Right kidney (tissue), 1 donor: ENCODE results near the gene DCANP1.

Experiments
- DNase-seq: peaks from one replicate; pipeline ENCODE4 v3.0.0-alpha.2; 2016

DCANP1 gene

GRCh38 chr5:135422419-135422818, 24.7 kb downstream of the DCANP1 start:
- DNase-seq: no peak

- DNase-seq: no peak
Observed at GRCh38 chr5:135417083-135417482, 30.1 kb downstream of the DCANP1 start.

GRCh38 chr5:135405082-135405481, 42.1 kb downstream of the DCANP1 start:
- no peak for DNase-seq

GRCh38 chr5:135402031-135402430, 45.1 kb downstream of the DCANP1 start:
- no peak for DNase-seq

- DNase-seq: no peak
Observed at GRCh38 chr5:135400866-135401265, 46.3 kb downstream of the DCANP1 start.

- no peak for DNase-seq
Observed at GRCh38 chr5:135399794-135400542, 47.2 kb downstream of the DCANP1 start.

GRCh38 chr5:135398855-135399793, 48.0 kb downstream of the DCANP1 start, which contains the start of gene MACROH2A1:
Gene MACROH2A1 (minus strand): TSS chr5:135399231. CDS start chr5:135389093, 10,138 bp downstream.
- DNase-seq: peak; percentile 85

GRCh38 chr5:135398160-135398854, 48.8 kb downstream of the DCANP1 start:
- peak; percentile 75 for DNase-seq

- no peak for DNase-seq
Observed at GRCh38 chr5:135397084-135397483, 50.1 kb downstream of the DCANP1 start.

- no peak for DNase-seq
Observed at GRCh38 chr5:135396459-135397055, 50.6 kb downstream of the DCANP1 start.

- no peak for DNase-seq
Observed at GRCh38 chr5:135395866-135396265, 51.3 kb downstream of the DCANP1 start.

GRCh38 chr5:135395451-135395850, 51.7 kb downstream of the DCANP1 start:
- no peak for DNase-seq
